Loucy (cell line): ENCODE measurements around the gene CYP46A1.

Source experiments
- EZH2phosphoT487 ChIP-seq: fragments of 200-600 bp; IDR thresholded peaks from 2 replicates; pipeline ENCODE4 v1.6.1; 2018; ENCODE audit warnings: antibody characterized with exemption, mild to moderate bottlenecking, moderate library complexity, borderline replicate concordance
- TF ChIP-seq, protein P1 (sequence below): fragments of 200-600 bp; sonication (generic); conservative IDR thresholded peaks from 2 replicates; pipeline ENCODE4 v1.5.1; 2014; ENCODE audit warnings: mild to moderate bottlenecking, antibody characterized with exemption, low read length

DNA sequence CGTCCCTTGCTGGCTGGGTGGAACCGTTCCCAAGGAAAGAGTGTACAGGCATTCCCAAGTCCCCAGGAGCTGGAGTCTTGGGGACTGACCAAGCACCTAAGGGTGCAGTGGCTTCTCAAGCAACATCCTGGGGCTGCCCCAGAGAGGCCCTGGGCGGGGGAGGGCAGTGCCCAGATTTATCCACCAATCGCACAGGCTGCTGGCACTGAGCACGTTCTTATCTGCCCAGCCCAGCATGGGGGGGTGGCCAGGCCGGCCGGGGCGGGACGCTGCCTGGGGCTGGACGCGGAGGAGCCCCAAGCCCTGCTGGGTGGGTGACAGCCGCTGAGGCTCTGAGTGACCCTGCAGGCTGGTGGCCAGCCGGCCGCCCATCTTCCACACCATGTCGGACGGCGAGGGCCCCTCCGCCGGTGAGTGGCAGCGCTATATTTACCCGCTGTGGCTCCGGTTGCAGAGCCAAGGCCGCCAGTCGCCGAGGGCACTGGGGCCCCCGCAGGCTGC lies 53.4 kb downstream of the CYP46A1 start:
- TF ChIP-seq, protein P1, sequence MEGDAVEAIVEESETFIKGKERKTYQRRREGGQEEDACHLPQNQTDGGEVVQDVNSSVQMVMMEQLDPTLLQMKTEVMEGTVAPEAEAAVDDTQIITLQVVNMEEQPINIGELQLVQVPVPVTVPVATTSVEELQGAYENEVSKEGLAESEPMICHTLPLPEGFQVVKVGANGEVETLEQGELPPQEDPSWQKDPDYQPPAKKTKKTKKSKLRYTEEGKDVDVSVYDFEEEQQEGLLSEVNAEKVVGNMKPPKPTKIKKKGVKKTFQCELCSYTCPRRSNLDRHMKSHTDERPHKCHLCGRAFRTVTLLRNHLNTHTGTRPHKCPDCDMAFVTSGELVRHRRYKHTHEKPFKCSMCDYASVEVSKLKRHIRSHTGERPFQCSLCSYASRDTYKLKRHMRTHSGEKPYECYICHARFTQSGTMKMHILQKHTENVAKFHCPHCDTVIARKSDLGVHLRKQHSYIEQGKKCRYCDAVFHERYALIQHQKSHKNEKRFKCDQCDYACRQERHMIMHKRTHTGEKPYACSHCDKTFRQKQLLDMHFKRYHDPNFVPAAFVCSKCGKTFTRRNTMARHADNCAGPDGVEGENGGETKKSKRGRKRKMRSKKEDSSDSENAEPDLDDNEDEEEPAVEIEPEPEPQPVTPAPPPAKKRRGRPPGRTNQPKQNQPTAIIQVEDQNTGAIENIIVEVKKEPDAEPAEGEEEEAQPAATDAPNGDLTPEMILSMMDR = no peak
- TF ChIP-seq EZH2phosphoT487 = no peak
